ENCODE data around the gene NFE2L1. TPM values are rescaled to one million over a fixed set of nuclear protein-coding genes. Genes with fewer than 3 reads are reported as not detected.

Gene NFE2L1
- total and polyA plus RNA-seq, 9 of the 15 experiments (the other 6 are each of a cell fraction or from before 2014, with no cell fraction given): 2.0 to 68.6 (median 39.7) TPM

- TF ChIP-seq POLR3A (IDR thresholded peaks at IDR 0.05; ENCODE audit: borderline replicate concordance, extremely low read depth, insufficient read depth, insufficient read length): no peak
- no peak for TF ChIP-seq MCM3 (IDR thresholded peaks at IDR 0.05)
- TF ChIP-seq BHLHE40 (IDR thresholded peaks at IDR 0.05; ENCODE audit: low read length): no peak
- TF ChIP-seq TOE1 (IDR thresholded peaks at IDR 0.05; ENCODE audit: borderline replicate concordance): no peak
- TF ChIP-seq TOE1 (CRISPR knock-in tag; IDR thresholded peaks at IDR 0.05; ENCODE audit: borderline replicate concordance, low read depth): no peak
- no peak for TF ChIP-seq ARID3B (CRISPR knock-in tag; IDR thresholded peaks at IDR 0.05; ENCODE audit: borderline replicate concordance)
- no peak for TF ChIP-seq SRSF1 (IDR thresholded peaks at IDR 0.05; ENCODE audit: low read depth, low read length)
- no peak for TF ChIP-seq MTA1 (IDR thresholded peaks at IDR 0.05; ENCODE audit: borderline replicate concordance)
- TF ChIP-seq POLR2AphosphoS5 (IDR thresholded peaks at IDR 0.05; ENCODE audit: control insufficient read depth, insufficient read depth, low read depth, low read length): no peak
- TF ChIP-seq, protein P1, sequence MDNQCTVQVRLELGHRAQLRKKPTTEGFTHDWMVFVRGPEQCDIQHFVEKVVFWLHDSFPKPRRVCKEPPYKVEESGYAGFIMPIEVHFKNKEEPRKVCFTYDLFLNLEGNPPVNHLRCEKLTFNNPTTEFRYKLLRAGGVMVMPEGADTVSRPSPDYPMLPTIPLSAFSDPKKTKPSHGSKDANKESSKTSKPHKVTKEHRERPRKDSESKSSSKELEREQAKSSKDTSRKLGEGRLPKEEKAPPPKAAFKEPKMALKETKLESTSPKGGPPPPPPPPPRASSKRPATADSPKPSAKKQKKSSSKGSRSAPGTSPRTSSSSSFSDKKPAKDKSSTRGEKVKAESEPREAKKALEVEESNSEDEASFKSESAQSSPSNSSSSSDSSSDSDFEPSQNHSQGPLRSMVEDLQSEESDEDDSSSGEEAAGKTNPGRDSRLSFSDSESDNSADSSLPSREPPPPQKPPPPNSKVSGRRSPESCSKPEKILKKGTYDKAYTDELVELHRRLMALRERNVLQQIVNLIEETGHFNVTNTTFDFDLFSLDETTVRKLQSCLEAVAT (IDR thresholded peaks at IDR 0.05): no peak
- no peak for TF ChIP-seq HDAC2 (IDR thresholded peaks at IDR 0.05)
- TF ChIP-seq SIN3A (IDR thresholded peaks at IDR 0.05; ENCODE audit: borderline replicate concordance in 2 of 2, control insufficient read depth in 1 of 2, low read depth in 2 of 2, low read length in 2 of 2): no peak
- TF ChIP-seq CREB5 (CRISPR knock-in tag; IDR thresholded peaks at IDR 0.05): 0 out of 2 replicates have a peak, but pooled peaks have one; percentile 37
- TF ChIP-seq, protein P2, sequence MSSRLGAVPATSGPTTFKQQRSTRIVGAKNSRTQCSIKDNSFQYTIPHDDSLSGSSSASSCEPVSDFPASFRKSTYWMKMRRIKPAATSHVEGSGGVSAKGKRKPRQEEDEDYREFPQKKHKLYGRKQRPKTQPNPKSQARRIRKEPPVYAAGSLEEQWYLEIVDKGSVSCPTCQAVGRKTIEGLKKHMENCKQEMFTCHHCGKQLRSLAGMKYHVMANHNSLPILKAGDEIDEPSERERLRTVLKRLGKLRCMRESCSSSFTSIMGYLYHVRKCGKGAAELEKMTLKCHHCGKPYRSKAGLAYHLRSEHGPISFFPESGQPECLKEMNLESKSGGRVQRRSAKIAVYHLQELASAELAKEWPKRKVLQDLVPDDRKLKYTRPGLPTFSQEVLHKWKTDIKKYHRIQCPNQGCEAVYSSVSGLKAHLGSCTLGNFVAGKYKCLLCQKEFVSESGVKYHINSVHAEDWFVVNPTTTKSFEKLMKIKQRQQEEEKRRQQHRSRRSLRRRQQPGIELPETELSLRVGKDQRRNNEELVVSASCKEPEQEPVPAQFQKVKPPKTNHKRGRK (tag; IDR thresholded peaks at IDR 0.05): no peak
- peak; percentile 74; the same call in 1 of the 2 replicates for TF ChIP-seq BACH1 (tag; IDR thresholded peaks at IDR 0.05)
- peak; percentile 93 for TF ChIP-seq ZNF175 (CRISPR knock-in tag; IDR thresholded peaks at IDR 0.05; ENCODE audit: low read depth)
- no peak for TF ChIP-seq THRAP3 (IDR thresholded peaks at IDR 0.05; ENCODE audit: borderline replicate concordance)
- TF ChIP-seq KAT2B (IDR thresholded peaks at IDR 0.05; ENCODE audit: low read depth, low read length): no peak
- TF ChIP-seq, protein P3, sequence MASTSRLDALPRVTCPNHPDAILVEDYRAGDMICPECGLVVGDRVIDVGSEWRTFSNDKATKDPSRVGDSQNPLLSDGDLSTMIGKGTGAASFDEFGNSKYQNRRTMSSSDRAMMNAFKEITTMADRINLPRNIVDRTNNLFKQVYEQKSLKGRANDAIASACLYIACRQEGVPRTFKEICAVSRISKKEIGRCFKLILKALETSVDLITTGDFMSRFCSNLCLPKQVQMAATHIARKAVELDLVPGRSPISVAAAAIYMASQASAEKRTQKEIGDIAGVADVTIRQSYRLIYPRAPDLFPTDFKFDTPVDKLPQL (IDR thresholded peaks at IDR 0.05; ENCODE audit: extremely low read depth, insufficient read length): no peak
- TF ChIP-seq CREB1 (IDR thresholded peaks at IDR 0.05): no peak
- no peak for TF ChIP-seq CREB1 (CRISPR knock-in tag; IDR thresholded peaks at IDR 0.05)
These were observed 7.5 kb downstream of the NFE2L1 start (continued) for GRCh38 chr17:48055531-48056245.
